Stomach (tissue), 9 donors: Measurements from ENCODE around the gene PRR33. TPM values are rescaled to one million over a fixed set of nuclear protein-coding genes. Genes with fewer than 3 reads are reported as not detected.

Experiments used
- DNase-seq, 2 donors: peaks; one replicate each; pipeline versions ENCODE4 v3.0.0 to v3.0.0-alpha.2; 2013 to 2019
- H3K27ac ChIP-seq, 5 donors: fragments of 200-600 bp in 4 of 5; sonication (generic) in 4 of 5; one replicate each; pipeline ENCODE4 v1.5.1; 2013 to 2019; ENCODE audit warnings: mild to moderate bottlenecking in 1 of 5, moderate library complexity in 1 of 5
- H3K27me3 ChIP-seq, 3 donors: fragments of 200-600 bp; sonication (generic); one replicate each; pipeline ENCODE4 v1.5.1; 2017 to 2019; ENCODE audit warnings: mixed run types in 1 of 3
- H3K36me3 ChIP-seq, 4 donors: fragments of 200-600 bp; sonication (generic); 1 replicate in 3 of 4; 2 replicates in 1 of 4; pipeline ENCODE4 v1.5.1; 2016 to 2019
- H3K4me1 ChIP-seq, 4 donors: fragments of 200-600 bp; sonication (generic); one replicate each; pipeline ENCODE4 v1.5.1; 2016 to 2019
- H3K4me3 ChIP-seq, 4 donors: fragments of 200-600 bp; sonication (generic) in 3 of 4; one replicate each; pipeline ENCODE4 v1.5.1; 2016 to 2019; ENCODE audit warnings: mild to moderate bottlenecking in 1 of 4
- H3K9me3 ChIP-seq, 4 donors: fragments of 200-600 bp; sonication (generic); one replicate each; pipeline ENCODE4 v1.5.1; 2016 to 2019
- CTCF ChIP-seq, 7 experiments: fragments of 450-650 bp in 4 of 7; fragments of 200-600 bp in 3 of 7; sonication (generic) in 3 of 7; IDR thresholded peaks; one replicate each; pipeline ENCODE4 v1.5.1; 2016 to 2019; ENCODE audit warnings: antibody characterized with exemption in 7 of 7, control low read depth in 2 of 7, mild to moderate bottlenecking in 1 of 7
- EP300 ChIP-seq: sonication (generic); formaldehyde crosslinking; IDR thresholded peaks from one replicate; pipeline ENCODE4 v1.6.1; 2017; ENCODE audit warnings: antibody characterized with exemption
- POLR2A ChIP-seq, 4 donors: fragments of 450-650 bp; IDR thresholded peaks; one replicate each; pipeline ENCODE4 v1.6.1; 2016; ENCODE audit warnings: antibody characterized with exemption in 4 of 4, control low read depth in 2 of 4, mild to moderate bottlenecking in 1 of 4, moderate library complexity in 1 of 4
- POLR2AphosphoS5 ChIP-seq, 3 donors: sonication (generic); formaldehyde crosslinking; IDR thresholded peaks; one replicate each; pipeline ENCODE4 v1.6.1; 2016; ENCODE audit warnings: antibody characterized with exemption in 3 of 3
- WGBS, 5 donors: extraction: QIAGEN DNeasy Blood & Tissue Kit in 3 of 5; methylation state at CpG; one replicate each; pipeline versions ENCODE4 v1.1.5 to v1.1.7; 2013 to 2018; 5-methylcytosine and 5-hydroxymethylcytosine counted together
- intact Hi-C: fragments of 100-400 bp; cut with DNase I; formaldehyde crosslinking; loops from one replicate; pipeline ENCODE4 v1.15.1; 2023; ENCODE audit warnings: low total_unique reads
- polyA plus RNA-seq, 3 donors: library from polyadenylated mRNA; stranded (reverse); fragments of 200-250 nt; gene quantifications; one replicate each; pipeline ENCODE4 v1.2.3, GENCODE V29; 2013
- total RNA-seq, 5 donors: library from RNA; depleted of rRNA; stranded (reverse); fragments of >200 nt; gene quantifications; one replicate each; pipeline versions ENCODE4 v1.1.0 to v1.2.3, GENCODE V29; 2014 to 2016
- donor health status: healthy with polysubstance abuse.
- donor health status: Bipolar disorder and iron deficiency.
- donor health status: healthy.

Gene PRR33
- total and polyA plus RNA-seq, 8 donors = 0.03 TPM; not detected in 7

GRCh38 chr11:1867381-1867780, 24.3 kb downstream of the PRR33 start:
- H3K9me3 ChIP-seq = no peaks in the 10 kb centered on the region
- H3K27me3 ChIP-seq = peaks cover 0 to 35% (median 0%) of the 10 kb centered on the region in 3 donors
- no peak for DNase-seq
- TF ChIP-seq POLR2AphosphoS5 (IDR thresholded peaks at IDR 0.05) (no peak), POLR2A (IDR thresholded peaks at IDR 0.05) (no peak), EP300 (no peak), CTCF (IDR thresholded peaks at IDR 0.05) (no peak)
- H3K36me3 ChIP-seq = no peaks in the 10 kb centered on the region
- intact Hi-C loops = no loop called here
- H3K4me1 ChIP-seq = peaks cover 33 to 84% (median 65%) of the 10 kb centered on the region in 4 donors
- no peak overlapping the region for H3K4me3 ChIP-seq
- peak overlapping the region in 3 of 5 donors; percentile 83 to 88 (median 87) for H3K27ac ChIP-seq
- WGBS, 5 donors = 68 to 82% (median 75%) methylated on average over 7 to 8 of the region's 8 CpGs

DNA sequence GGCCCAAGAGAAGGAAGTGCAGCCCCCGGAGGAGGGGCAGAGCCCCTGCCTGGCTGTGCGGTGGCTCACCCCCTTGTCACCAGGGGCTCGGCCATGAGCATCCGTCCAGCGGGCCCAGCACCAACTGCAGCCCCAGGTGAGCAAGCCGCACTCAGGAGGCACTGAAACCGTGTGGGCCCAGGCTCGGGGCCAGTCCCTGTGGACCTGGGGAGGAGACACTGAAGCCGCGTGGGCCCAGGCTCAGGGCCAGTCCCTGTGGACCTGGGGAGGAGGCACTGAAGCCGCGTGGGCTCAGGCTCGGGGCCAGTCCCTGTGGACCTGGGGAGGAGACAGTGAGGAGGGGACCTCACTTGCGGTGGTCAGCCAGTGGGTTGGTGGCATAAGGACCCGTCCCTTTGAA, 24.9 kb downstream of the PRR33 start:
- Histone ChIP-seq H3K27me3 (peaks cover 0 to 32% (median 0%) of the 10 kb centered on the region in 3 donors), H3K4me3 (no peak overlapping the region), H3K4me1 (peaks cover 33 to 84% (median 64%) of the 10 kb centered on the region in 4 donors), H3K9me3 (no peaks in the 10 kb centered on the region), H3K27ac (peak overlapping the region in 3 of 5 donors; percentile 20 to 88 (median 87)), H3K36me3 (no peaks in the 10 kb centered on the region)
- intact Hi-C loops = no loop called here
- DNase-seq = no peak
- WGBS, 5 donors = 75 to 86% (median 79%) methylated on average over 11 to 15 of the region's 15 CpGs
- TF ChIP-seq POLR2A (IDR thresholded peaks at IDR 0.05) (no peak), EP300 (no peak), CTCF (IDR thresholded peaks at IDR 0.05) (no peak), POLR2AphosphoS5 (IDR thresholded peaks at IDR 0.05) (no peak)

- Histone ChIP-seq H3K27me3 (peaks cover 0 to 27% (median 0%) of the 10 kb centered on the region in 3 donors), H3K4me1 (peaks cover 33 to 79% (median 63%) of the 10 kb centered on the region in 4 donors), H3K9me3 (no peaks in the 10 kb centered on the region), H3K27ac (peak overlapping the region in 3 of 5 donors; percentile 20 to 88 (median 87)), H3K4me3 (no peak overlapping the region), H3K36me3 (no peaks in the 10 kb centered on the region)
- no peak for DNase-seq
- intact Hi-C loops = no loop called here
- TF ChIP-seq POLR2AphosphoS5 (IDR thresholded peaks at IDR 0.05) = no peak
- no peak for TF ChIP-seq POLR2A (IDR thresholded peaks at IDR 0.05)
- no peak for TF ChIP-seq EP300
- TF ChIP-seq CTCF (IDR thresholded peaks at IDR 0.05) = no peak
- 80 to 95% (median 87%) methylated on average over 2 to 8 of the region's 8 CpGs for WGBS, 5 donors
These were observed 25.5 kb downstream of the PRR33 start for GRCh38 chr11:1866226-1866625.

GRCh38 chr11:1864831-1865665, 26.6 kb downstream of the PRR33 start:
- Histone ChIP-seq H3K36me3 (no peaks in the 10 kb centered on the region), H3K27me3 (peaks cover 0 to 15% (median 0%) of the 10 kb centered on the region in 3 donors), H3K4me3 (peak overlapping the region; percentile 20 to 36 (median 30)), H3K9me3 (no peaks in the 10 kb centered on the region), H3K27ac (peak overlapping the region in 4 of 5 donors; percentile 74 to 87 (median 84)), H3K4me1 (peaks cover 33 to 68% (median 59%) of the 10 kb centered on the region in 4 donors)
- DNase-seq = peak in 1 of 2 donors; percentile 48
- TF ChIP-seq EP300 = no peak
- TF ChIP-seq POLR2AphosphoS5 (IDR thresholded peaks at IDR 0.05) = no peak
- no peak for TF ChIP-seq POLR2A (IDR thresholded peaks at IDR 0.05)
- no peak for TF ChIP-seq CTCF (IDR thresholded peaks at IDR 0.05)
- 75 to 81% (median 79%) methylated on average over 26 to 30 of the region's 30 CpGs for WGBS, 5 donors
- intact Hi-C loops = no loop called here
